HG03064 (cell line): ENCODE results near the gene SBNO1.

Source experiments
- ATAC-seq: cut with Tn5 transposase; IDR thresholded peaks from one replicate; pipeline ENCODE4 v1.9.1; 2021; ENCODE audit warnings: low read depth; ENCODE audit not compliant: unreplicated experiment

The SBNO1 gene

DNA sequence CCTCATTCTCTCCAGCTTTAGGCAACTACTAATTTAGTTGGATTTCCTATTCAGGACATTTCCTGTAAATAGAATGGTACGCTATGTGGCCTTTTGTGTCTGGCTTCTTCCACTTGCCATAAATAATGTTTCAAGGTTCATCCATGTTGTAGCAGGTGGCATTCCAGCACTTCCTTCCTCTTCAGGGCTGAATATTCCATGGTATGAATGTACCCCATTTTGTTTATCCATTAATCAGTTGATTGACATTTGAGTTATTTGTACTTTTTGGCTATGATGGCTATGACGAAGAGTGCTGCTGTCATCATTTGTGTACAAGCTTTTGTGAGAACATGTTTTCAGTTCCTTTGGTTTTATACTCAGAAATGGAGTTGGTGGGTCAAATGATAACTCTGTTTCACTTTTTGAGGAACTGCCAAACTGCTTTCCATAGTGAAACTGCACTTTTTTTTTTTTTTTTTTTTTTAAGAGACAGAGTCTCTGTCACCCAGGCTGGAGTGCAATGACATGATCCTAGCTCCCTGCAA, 86.5 kb downstream of the SBNO1 start:
- peak; percentile 71 for ATAC-seq

DNA sequence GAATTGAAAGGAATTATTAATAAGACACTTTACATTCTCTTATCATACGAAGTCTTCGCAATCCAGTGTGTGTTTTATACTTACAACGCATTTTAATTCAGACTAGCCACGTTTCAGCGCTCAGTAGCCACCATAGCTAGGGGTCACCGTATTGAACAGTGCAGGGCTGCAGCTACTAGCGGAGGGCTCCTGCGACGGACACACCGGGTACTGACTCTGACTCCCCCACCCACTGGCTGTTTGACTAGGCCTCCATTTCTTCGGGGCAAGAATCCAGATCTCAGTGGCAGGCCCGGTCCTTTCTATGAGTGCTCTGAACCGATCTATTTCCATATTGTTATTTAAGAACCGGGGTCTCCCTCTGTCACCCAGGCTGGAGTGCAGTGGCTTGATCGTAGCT, 91.5 kb downstream of the SBNO1 start:
- ATAC-seq, result no peak

DNA sequence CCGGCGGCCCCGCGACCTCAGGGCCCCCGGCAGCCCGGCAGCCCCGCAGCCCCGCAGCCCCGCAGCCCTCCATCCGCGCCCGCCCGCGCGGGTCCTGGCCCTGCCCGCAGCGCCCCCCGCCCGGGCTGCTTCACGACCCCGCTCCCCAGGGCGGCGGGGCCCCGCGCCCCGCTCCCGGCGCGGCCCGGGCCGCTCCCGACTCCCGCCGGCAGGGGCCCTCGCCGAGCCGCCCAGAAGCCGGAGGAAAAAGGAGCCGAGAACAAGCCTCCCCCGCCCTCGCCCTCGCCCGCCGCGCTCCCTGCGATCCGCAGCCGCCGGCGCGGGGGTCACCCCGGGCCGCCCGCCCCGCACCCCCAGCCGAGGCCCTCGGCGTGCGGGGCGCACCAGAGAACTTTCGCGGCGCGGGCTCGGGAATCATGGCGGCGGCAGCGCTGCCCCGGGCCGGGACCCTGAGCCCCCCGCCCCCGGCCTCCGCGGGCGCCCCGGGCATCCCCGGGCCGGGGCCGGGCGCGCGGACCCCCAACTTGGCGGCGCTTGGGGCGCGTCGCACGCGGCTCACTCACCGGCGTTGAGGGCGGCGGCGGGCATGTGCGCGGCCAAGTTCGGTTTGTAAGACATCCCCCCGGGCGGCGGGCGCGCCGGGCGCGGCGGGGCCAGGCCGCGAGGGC, 93.5 kb downstream of the SBNO1 start:
- peak; percentile 52 for ATAC-seq

DNA sequence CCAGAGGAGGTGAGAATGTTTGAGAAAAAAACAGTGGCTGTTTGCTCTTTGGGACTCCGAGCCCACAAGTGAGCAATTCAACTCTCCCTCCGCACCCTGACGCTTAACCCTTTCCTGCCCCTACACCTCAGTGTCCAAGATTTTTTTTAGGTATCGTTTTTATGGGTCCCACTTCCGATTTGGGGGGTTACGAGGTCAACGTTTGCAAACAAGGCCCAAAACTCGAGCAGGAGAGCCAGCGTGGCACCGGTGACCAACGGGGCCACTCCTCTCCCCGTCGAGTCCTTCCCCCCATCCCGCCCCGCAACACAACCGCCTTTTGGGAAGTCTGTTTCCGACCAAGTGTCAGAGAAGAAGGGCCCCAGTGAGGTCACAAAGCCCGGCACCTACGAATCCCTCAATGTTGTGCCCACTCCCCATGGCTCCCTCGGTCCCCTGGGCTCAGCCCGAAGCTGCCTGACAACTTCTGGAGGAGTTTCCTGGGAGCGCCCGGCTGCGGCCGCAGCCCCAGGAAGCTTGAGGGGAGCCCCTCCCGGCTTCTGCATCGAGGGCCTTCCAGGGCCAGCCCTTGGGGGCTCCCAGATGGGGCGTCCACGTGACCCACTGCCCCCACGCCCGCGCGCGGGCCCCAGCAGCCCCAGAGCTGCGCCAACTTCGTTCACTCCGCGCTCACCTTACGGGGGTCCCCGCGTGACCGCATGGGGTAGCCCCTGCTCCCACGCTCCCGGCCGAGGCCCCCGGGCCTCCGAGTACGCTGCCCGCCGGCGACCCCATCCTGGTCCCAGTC, 94.2 kb downstream of the SBNO1 start:
- peak; percentile 12 for ATAC-seq

DNA sequence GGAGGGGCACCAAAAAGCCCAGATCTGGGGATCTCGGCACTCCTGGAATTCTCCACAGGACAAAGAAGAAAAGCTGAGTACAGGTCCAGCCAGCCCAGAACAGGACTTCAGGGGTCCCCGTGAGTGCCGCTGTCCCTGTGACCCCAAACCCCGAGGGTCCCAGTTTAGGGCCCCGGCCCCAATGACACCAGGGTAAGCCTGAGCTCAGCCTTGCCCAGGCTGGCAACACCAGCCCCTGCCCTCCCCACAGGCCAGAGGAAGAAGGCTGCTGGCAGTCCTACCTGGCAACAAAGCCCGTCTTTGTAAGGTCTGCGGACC, 94.8 kb downstream of the SBNO1 start:
- ATAC-seq, result no peak

DNA sequence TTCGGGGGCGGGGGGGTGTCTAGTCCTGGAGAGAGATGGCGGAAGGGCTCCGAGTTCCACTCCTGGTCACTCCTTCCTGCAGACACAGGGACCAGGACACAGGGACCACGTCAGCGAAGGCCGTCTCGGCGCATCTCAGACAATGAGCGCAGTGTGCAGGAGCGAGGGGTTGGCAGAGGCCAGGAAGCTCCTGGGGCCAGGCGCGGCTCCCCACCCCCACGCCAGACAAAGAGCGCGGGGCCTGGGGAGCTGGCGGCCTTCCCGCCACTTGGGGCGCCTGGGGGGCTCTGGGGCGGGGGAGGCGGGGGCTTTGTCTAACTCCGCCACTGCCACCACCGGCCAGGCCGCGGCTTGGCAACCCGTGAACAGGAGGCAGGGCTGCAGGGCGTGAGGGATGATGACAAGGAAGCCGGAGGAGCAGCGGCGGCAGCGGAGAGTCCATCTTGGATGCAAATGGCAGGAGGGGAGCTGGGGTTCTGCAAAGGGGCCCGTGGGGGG, 95.2 kb downstream of the SBNO1 start:
- ATAC-seq, result no peak

DNA sequence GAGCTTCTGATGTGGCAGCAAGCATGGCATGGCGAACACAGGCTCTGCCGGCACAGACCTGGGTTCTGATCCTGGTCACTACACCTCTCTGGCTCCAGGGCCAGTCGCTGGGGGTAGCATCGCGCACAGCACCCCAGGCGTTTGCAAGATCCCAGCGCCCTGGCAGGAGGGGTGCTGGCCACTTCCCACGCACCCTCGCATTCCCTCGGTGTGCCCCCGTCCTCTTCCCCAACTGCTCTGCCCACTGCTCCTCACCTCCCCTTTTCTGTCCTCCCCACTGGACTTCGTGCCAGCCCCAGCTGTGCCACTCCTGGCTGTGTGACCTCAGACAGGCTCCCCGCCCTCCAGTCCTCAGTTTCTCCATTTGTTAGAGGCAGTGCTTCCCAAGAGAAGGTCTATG, 95.8 kb downstream of the SBNO1 start:
- no peak for ATAC-seq

DNA sequence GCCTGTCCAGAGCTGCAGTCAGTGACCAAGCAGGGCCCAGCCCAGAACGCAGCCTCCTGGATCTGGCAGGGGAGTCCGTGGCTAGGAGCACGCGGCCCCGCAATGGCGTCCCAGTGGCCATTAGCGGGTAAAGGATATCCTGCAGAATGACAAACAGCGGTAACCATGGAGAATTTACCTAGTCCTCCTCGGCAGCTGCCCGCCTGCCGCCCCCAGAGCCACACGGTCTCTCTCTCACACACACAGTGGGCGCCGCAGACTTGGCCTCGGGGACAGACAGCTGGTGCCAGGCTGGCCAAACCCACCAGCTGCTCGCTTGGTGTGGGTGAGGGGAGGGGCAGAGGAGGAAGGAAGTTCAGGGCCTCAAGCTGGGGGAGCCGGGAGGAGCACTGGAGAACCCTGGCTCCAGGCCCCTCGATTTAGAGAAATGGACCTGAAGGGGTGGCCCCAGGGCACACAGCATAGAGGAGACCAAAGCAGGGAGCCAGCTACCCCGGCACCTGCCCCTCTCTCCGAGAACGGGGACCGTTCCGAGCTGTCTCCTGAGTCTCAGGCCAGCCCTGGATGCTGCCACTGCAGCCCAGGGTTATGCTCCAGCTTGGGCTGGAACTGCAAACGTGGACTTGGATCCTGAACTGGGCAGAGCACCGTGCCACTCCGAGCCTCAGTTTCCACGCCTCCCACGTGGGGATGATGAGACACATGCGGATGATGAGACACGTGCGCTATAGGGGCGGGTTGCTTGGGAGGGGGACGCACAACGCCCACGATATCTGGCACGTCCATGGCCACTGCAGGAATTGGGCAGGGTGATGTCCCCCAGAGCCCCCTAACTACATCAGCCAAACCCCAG, 96.4 kb downstream of the SBNO1 start:
- no peak for ATAC-seq

DNA sequence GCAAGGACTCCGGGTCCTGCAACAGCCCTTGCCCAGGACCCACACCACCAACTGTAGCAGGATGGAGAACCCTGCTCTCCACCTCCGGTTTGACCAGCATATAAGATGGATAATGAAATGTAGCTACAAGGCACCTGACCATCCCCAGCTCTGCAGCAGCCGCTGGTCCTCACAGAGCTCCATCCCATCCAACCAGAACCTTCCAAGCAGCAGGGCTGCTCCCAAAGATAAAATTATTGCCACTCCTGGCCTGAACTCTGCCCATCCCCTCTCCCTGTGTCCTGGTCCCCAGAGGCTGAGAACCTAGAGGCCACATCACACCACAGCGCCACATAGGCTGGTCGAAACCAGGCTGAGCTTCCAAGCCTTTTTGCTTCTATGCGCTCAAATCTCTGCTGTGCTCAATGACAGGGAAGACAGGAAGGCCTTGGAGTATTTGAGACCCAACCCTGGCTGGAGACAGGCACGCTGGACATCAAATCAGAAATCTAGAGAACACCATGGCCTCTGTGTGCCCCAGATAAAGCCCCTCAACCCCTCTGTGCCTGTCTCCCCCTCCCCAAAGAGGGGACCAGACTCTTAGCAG, 97.2 kb downstream of the SBNO1 start:
- ATAC-seq, result no peak

DNA sequence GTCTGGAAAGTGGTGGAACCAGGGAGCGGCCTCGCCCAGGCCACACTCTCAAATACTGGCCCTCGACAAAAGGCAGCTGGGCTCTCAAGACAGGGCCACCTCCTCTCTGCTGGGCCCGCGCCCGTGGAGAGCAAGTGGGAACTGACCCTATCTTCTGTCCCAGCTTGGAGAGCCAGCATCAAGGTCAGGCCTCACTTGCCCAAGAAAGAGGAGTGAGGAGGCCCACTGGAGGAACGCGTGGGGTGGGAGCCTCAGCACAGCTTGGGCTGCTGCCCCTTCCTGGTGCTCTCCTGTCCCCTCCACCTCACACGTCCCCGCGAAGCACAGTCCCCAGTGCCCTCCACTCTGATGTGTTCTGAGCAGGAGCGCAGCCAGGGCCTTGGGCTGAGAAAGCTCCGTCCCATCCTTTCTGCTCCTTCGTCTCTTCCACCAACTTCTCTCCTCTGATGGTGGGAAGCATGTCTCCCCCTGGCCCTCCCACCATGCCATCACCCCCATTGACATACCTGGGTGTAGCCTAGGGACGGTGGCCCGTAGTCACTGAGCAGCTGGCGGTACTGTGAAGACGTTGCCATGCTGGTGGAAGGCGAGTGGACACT, 97.9 kb downstream of the SBNO1 start:
- no peak for ATAC-seq

DNA sequence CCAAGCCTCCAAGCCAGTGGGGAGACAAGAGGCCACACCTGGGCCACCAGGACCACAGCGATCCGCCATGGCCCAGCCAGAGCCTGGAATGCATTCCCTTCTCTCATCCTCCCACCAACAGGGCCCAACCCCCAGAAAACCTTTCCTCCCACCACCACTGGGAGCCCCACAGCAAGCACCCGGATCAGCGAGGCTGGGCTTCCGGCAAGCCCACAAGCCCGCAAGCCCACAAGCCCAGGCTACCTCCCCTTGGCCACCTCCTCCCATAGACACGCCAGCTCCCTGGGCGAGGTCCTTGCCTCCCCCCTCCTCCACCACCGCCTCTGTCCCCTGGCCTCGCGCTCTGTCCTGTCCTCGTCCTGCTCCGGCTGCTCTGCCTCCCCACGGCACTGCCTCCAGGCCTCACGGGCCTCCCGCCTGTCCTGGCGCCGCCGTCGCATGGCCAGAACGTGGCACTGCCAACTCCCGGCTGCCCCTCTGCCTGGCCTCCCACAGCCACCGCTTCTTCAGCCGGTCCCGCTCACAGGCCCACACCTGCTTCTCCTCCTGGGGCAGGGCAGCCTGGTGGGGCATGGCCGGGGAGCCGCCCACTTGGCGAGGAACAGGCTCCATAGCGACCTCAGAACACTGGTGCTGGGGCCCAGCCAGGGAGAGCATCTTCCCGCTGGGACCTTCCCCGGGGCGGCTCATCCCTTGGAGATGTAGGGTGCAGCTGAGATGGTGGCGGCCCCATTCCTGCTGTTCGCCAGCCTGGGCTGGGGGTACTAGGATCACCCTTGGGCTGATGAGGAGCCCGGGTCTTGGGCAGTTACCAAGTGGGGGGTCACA, 98.6 kb downstream of the SBNO1 start:
- ATAC-seq, result no peak

DNA sequence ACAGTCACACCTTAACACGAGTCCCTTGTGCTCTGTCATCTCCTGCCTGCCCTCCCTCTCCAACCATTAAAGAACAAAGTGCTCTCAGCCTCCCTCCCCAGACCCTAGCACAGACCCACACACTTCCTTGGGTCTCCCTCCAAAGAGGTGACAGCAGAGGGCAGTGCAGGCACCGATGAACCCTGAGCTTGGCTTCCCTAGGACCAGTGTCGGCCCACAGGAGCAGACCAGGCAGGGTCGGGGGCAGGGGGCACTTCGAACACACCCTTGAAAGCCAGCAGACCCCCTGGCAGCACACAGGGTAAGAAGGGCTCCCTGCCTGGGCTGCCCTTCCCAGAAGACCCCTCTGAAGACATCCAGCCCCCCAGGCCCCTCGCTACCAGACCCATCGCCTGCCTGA, 100.0 kb downstream of the SBNO1 start:
- no peak for ATAC-seq

DNA sequence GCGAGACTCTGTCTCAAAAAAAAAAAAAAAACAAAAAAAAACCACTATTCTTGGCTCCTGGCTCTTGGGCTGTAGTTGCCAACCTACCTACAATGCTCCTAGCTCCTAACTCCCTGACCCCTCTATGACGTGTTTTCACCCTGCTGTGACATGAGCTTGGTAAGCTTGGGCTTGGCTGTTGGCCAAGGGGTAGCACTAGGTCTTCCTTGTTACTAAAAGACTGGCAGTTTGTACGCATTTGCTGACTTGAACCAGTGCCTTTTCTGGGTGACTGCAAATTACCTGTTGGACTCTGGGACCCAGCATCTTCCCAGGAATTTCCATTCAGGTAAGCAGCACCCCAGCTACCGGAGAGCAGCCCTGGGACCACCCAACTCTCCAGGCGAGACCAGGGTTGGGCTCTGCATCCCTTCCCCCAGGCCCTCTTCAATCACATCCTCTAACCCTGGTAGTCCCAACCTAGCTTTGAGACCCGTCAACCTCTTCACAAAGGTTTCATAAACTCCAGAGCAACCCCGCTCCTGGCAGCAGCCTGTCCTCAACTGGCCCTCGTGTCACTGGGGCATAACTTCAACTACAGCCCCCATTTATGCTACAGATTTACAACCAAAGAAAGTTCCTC, 101.3 kb downstream of the SBNO1 start:
- no peak for ATAC-seq

DNA sequence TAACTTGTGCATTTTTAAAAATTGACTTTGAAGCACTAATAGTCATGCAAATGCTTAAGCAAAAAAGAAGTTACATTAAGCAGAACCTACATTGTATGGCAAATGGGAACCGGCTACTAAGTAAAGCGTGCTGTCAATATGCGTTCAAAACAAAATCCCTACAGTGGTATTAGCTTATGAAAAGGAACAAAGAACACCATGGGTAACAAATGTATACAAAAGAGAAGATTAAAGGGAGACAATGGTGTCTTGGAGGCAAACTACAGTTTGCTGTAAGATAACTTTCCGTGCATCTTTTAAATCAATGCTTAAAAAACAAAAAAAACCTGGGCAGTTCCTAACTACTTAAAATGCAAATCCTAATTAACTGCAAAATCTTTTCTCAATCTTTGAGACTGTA, 103.5 kb downstream of the SBNO1 start:
- ATAC-seq, result no peak

DNA sequence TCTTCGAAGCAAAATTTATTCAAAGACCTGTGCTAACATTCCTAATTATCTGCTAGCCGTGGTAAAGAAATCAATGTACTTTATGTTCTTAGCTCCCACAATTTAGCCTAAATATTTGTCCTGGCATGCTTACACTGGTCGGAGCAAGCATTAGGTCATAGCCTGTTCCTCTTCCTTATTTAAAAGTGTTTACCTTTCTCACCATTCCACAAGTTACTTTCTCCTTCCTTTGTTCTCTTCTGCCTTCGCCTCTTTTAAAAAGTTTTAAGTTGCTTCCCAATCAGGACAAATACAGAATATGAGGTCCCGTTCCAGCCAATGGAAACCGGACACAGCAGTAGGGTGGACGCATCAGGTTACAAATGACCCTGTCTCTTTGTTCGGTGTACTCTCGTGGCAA, 104.6 kb downstream of the SBNO1 start:
- ATAC-seq, result no peak

DNA sequence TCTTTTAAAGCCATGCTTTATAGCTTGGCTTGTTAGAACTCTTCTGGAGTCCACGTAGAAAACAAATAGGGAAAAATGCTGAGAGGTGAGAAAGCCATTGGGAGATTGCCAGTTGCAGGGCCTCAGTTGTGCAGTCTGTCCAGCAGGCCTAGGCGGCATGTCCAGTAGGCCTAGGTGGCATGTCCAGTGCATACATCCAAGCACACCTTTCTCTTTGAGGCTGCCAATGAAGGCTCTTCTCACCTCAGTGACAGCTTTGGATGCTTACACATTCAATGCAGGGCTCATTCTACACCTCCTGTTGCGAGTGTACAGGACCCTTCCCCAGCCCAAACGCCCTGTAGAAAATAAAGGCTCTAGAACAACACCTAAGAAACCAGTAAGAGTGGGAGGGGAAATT, 106.1 kb downstream of the SBNO1 start:
- ATAC-seq, result no peak

DNA sequence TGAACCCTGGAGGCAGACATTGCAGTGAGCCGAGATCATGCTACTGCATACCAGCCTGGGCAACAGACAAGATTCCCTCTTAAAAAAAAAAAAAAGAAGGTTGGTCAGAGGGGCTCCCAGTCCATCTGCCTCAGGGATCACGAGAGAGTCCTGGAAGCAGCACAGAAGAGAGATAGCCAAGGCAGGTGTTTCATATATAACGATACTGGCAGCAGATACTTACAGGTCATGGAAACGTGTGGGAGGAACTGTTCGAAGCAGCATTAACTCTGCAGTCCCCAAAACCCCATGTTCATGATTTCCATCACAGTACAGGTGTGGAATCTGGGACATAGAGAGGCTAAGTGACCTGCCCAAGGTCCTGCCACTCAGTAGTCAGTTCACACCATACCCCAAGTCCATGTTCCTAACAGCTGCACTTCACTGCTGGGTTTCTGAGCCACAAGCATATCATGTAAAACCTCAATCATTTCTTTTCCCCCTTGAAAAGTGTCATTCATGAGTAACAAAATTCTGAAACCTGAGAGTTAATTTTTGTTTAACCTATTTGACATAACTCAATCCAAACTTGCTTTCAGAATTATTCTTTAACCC, 109.7 kb downstream of the SBNO1 start:
- no peak for ATAC-seq

DNA sequence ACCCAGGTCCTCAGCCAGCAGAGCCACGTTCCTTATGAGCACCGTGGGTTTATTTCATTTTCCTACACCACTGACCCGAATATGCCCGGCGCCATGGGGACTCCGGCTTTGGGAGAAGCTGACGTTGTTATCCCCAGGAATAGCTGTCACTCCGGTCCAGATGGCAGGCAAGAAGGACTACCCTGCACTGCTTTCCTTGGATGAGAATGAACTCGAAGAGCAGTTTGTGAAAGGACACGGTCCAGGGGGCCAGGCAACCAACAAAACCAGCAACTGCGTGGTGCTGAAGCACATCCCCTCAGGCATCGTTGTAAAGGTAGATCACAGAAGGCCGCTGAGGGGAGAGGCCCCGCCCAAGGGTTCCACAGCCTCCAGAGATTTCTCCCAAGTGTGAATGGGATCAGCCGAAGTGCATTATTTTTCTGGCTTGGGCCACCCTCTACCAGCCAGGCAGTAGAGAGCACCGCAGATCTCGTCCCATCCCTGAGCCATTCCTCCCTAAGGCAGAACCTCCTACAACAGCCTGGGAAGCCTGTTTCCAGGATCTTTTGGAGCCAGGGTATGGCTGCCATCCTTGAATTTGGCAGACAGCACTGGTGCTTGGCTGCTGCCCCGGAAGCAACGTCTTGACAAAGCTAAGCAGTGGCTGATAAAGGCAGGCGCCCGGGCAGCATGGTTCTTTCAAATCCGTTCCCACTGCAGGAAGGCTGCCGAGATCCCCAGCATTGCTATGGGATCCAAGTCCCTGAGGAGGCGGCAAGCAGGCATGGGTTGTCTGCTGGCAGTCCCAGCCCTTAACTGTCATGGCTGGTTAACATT, 110.8 kb downstream of the SBNO1 start:
- ATAC-seq, result no peak
